PFSK-1 (cell line): ENCODE data around the gene MMP28.

Experiments
- FOXP2 ChIP-seq: optimal IDR thresholded peaks from 2 replicates; pipeline ENCODE3; 2011; ENCODE audit warnings: borderline replicate concordance, control low read depth, inconsistent platforms; ENCODE audit not compliant: insufficient read depth; ENCODE audit errors: extremely low read length, extremely low read depth
- POLR2AphosphoS5 ChIP-seq: IDR thresholded peaks from 2 replicates; pipeline ENCODE4 v1.6.1; 2012; ENCODE audit warnings: low read depth, mild to moderate bottlenecking, control low read depth, low read length, moderate library complexity
- SIN3A ChIP-seq: IDR thresholded peaks from 2 replicates; pipeline ENCODE4 v1.6.1; 2012; ENCODE audit warnings: mild to moderate bottlenecking, low read length, moderate library complexity, borderline replicate concordance; ENCODE audit not compliant: insufficient read depth
- TAF1 ChIP-seq: IDR thresholded peaks from 2 replicates; pipeline ENCODE4 v1.6.1; 2012; ENCODE audit warnings: low read length, control low read depth, borderline replicate concordance; ENCODE audit not compliant: insufficient read depth
- TF ChIP-seq, protein P1 (sequence below), 2 experiments: IDR thresholded peaks; 2 replicates each; pipeline versions ENCODE4 v1.6.1 to v1.8.0; 2011 to 2012; ENCODE audit warnings: low read depth in 2 of 2, low read length in 2 of 2, control low read depth in 1 of 2, inconsistent platforms in 1 of 2, mild to moderate bottlenecking in 1 of 2, moderate library complexity in 1 of 2; ENCODE audit not compliant: insufficient read depth in 1 of 2

The MMP28 gene

GRCh38 chr17:35825206-35825605, 29.8 kb upstream of the MMP28 start:
- no peak for TF ChIP-seq FOXP2
- TF ChIP-seq POLR2AphosphoS5: no peak
- TF ChIP-seq, protein P1, sequence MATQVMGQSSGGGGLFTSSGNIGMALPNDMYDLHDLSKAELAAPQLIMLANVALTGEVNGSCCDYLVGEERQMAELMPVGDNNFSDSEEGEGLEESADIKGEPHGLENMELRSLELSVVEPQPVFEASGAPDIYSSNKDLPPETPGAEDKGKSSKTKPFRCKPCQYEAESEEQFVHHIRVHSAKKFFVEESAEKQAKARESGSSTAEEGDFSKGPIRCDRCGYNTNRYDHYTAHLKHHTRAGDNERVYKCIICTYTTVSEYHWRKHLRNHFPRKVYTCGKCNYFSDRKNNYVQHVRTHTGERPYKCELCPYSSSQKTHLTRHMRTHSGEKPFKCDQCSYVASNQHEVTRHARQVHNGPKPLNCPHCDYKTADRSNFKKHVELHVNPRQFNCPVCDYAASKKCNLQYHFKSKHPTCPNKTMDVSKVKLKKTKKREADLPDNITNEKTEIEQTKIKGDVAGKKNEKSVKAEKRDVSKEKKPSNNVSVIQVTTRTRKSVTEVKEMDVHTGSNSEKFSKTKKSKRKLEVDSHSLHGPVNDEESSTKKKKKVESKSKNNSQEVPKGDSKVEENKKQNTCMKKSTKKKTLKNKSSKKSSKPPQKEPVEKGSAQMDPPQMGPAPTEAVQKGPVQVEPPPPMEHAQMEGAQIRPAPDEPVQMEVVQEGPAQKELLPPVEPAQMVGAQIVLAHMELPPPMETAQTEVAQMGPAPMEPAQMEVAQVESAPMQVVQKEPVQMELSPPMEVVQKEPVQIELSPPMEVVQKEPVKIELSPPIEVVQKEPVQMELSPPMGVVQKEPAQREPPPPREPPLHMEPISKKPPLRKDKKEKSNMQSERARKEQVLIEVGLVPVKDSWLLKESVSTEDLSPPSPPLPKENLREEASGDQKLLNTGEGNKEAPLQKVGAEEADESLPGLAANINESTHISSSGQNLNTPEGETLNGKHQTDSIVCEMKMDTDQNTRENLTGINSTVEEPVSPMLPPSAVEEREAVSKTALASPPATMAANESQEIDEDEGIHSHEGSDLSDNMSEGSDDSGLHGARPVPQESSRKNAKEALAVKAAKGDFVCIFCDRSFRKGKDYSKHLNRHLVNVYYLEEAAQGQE (IDR thresholded peaks at IDR 0.05; ENCODE audit: insufficient read depth in 1 of 2, low read depth in 2 of 2, low read length in 2 of 2): no peak
- no peak for TF ChIP-seq SIN3A
- no peak for TF ChIP-seq TAF1

DNA sequence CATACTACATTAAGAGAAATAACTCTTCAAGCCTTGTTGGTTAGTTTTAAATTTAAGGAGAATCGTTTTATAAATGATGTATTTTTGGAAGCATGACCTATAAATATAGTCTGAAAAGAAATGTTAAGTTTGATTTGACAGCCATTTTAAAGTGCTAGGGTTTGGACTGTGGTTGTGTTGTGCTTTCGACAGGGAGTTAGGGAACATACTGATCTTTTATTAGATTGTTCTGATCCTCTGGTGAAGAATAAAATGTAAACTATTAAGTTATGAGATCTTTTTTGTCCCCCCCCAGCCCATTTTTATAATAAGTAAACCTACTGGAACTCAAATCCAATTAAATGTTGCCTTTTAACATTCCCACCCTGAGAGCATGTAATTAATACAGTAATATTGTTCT, 25.9 kb upstream of the MMP28 start:
- TF ChIP-seq POLR2AphosphoS5 (no peak), TAF1 (no peak), FOXP2 (no peak), SIN3A (no peak)
- TF ChIP-seq, protein P1 (IDR thresholded peaks at IDR 0.05; ENCODE audit: insufficient read depth in 1 of 2, low read depth in 2 of 2, low read length in 2 of 2): no peak

- TF ChIP-seq TAF1 (no peak), POLR2AphosphoS5 (no peak), FOXP2 (no peak)
- TF ChIP-seq, protein P1 (IDR thresholded peaks at IDR 0.05; ENCODE audit: insufficient read depth in 1 of 2, low read depth in 2 of 2, low read length in 2 of 2): no peak
Measured at GRCh38 chr17:35819455-35819854, 24.0 kb upstream of the MMP28 start.

GRCh38 chr17:35817196-35817595, 21.8 kb upstream of the MMP28 start:
- TF ChIP-seq POLR2AphosphoS5 (no peak), SIN3A (no peak), FOXP2 (no peak), TAF1 (no peak)
- TF ChIP-seq, protein P1 (IDR thresholded peaks at IDR 0.05; ENCODE audit: insufficient read depth in 1 of 2, low read depth in 2 of 2, low read length in 2 of 2): no peak

GRCh38 chr17:35816723-35817122, 21.3 kb upstream of the MMP28 start:
- TF ChIP-seq POLR2AphosphoS5: no peak
- no peak for TF ChIP-seq SIN3A
- TF ChIP-seq TAF1: no peak
- TF ChIP-seq FOXP2: no peak
- TF ChIP-seq, protein P1 (IDR thresholded peaks at IDR 0.05; ENCODE audit: insufficient read depth in 1 of 2, low read depth in 2 of 2, low read length in 2 of 2): no peak
